Natural killer cell treated with Interleukin-12 subunit alpha and Interleukin-12 subunit beta and Interleukin-15 and Interleukin-18, amount 100 ng/mL, for 72 hours (primary cell): ENCODE data around the gene EIF4G1. TPM values are rescaled to one million over a fixed set of nuclear protein-coding genes. Genes with fewer than 3 reads are reported as not detected.

Source experiments
- ATAC-seq, 2 donors: fragments of 150-1000 bp; cut with Tn5 transposase in 1 of 2; sonication (Bioruptor Pico), chemical (Tn5 transposase) in 1 of 2; 2 replicates each; pipeline ENCODE4 v1.10.0; 2021
- DNase-seq: peaks from one replicate; pipeline ENCODE4 v3.0.0; 2022; ENCODE audit warnings: low spot score
- H3K27ac Mint-ChIP-seq, 2 donors: 1 replicate in 1 of 2; 2 replicates in 1 of 2; pipeline ENCODE4 v1.8.0; 2022; ENCODE audit warnings: mixed read lengths in 2 of 2, mild to moderate bottlenecking in 1 of 2, moderate library complexity in 1 of 2
- H3K27me3 Mint-ChIP-seq, 2 donors: 1 replicate in 1 of 2; 2 replicates in 1 of 2; pipeline ENCODE4 v1.8.0; 2022; ENCODE audit warnings: mixed read lengths in 2 of 2
- H3K36me3 Mint-ChIP-seq: one replicate; pipeline ENCODE4 v1.8.0; 2022; ENCODE audit warnings: mixed read lengths
- H3K4me1 Mint-ChIP-seq, 2 donors: 1 replicate in 1 of 2; 2 replicates in 1 of 2; pipeline ENCODE4 v1.8.0; 2022; ENCODE audit warnings: low read depth in 2 of 2, mixed read lengths in 2 of 2, mild to moderate bottlenecking in 1 of 2
- H3K4me3 Mint-ChIP-seq: one replicate; pipeline ENCODE4 v1.8.0; 2022; ENCODE audit warnings: mixed read lengths
- H3K9me3 Mint-ChIP-seq: 2 replicates; pipeline ENCODE4 v1.8.0; 2022; ENCODE audit warnings: mixed read lengths
- total RNA-seq, 2 donors: library from RNA; stranded (reverse); gene quantifications; one replicate each; pipeline ENCODE4 v1.2.3, GENCODE V29; 2022

EIF4G1 gene
- total RNA-seq, 2 donors from 2014 or later = 535 to 855 TPM

- Mint-ChIP-seq H3K9me3 (no peaks in the 10 kb centered on the region), H3K4me3 (peak overlapping the region; percentile 93), H3K27ac (peak overlapping the region; percentile 58 to 71), H3K4me1 (peaks cover 31 to 35% of the 10 kb centered on the region in 2 donors), H3K27me3 (no peaks in the 10 kb centered on the region), H3K36me3 (peaks cover 19% of the 10 kb centered on the region)
- no peak for DNase-seq
- ATAC-seq = no peak
Observed at GRCh38 chr3:184315871-184316661, 1.7 kb downstream of the EIF4G1 start.

GRCh38 chr3:184316792-184317191 lies 2.4 kb downstream of the EIF4G1 start:
- peaks cover 34 to 41% of the 10 kb centered on the region in 2 donors for H3K4me1 Mint-ChIP-seq
- ATAC-seq = no peak

GRCh38 chr3:184317201-184317600 lies 2.8 kb downstream of the EIF4G1 start:
- ATAC-seq (no peak), DNase-seq (no peak)
- Mint-ChIP-seq H3K36me3 (peaks cover 31% of the 10 kb centered on the region), H3K27ac (peak overlapping the region; percentile 38 to 58), H3K4me3 (peak overlapping the region; percentile 93), H3K4me1 (peaks cover 34 to 41% of the 10 kb centered on the region in 2 donors), H3K9me3 (no peaks in the 10 kb centered on the region), H3K27me3 (no peaks in the 10 kb centered on the region)

More at GRCh38 chr3:184316792-184317191, 2.4 kb downstream of the EIF4G1 start:
- Mint-ChIP-seq H3K27me3 (no peaks in the 10 kb centered on the region), H3K4me3 (peak overlapping the region; percentile 93), H3K9me3 (no peaks in the 10 kb centered on the region), H3K27ac (peak overlapping the region; percentile 58 to 71), H3K36me3 (peaks cover 27% of the 10 kb centered on the region)
- no peak for DNase-seq

GRCh38 chr3:184320104-184320445 lies 5.7 kb downstream of the EIF4G1 start:
- DNase-seq (no peak), ATAC-seq (peak in 1 of 2 donors; percentile 36)
- Mint-ChIP-seq H3K4me3 (no peak overlapping the region), H3K27me3 (no peaks in the 10 kb centered on the region), H3K36me3 (peaks cover 43% of the 10 kb centered on the region), H3K4me1 (peaks cover 37 to 47% of the 10 kb centered on the region in 2 donors), H3K9me3 (no peaks in the 10 kb centered on the region), H3K27ac (peak overlapping the region in 1 of 2 donors; percentile 53)

- H3K9me3 Mint-ChIP-seq = no peaks in the 10 kb centered on the region
- H3K4me1 Mint-ChIP-seq = peaks cover 32 to 40% of the 10 kb centered on the region in 2 donors
- H3K27me3 Mint-ChIP-seq = no peaks in the 10 kb centered on the region
- no peak overlapping the region for H3K27ac Mint-ChIP-seq
- DNase-seq = no peak
- peaks cover 40% of the 10 kb centered on the region for H3K36me3 Mint-ChIP-seq
- ATAC-seq = no peak
- no peak overlapping the region for H3K4me3 Mint-ChIP-seq
Observed at GRCh38 chr3:184321666-184322065, 7.3 kb downstream of the EIF4G1 start.

GRCh38 chr3:184322731-184323487 lies 8.5 kb downstream of the EIF4G1 start:
- Mint-ChIP-seq H3K4me1 (peaks cover 24 to 30% of the 10 kb centered on the region in 2 donors), H3K36me3 (peaks cover 46% of the 10 kb centered on the region), H3K27ac (peak overlapping the region in 1 of 2 donors; percentile 35), H3K27me3 (no peaks in the 10 kb centered on the region), H3K9me3 (no peaks in the 10 kb centered on the region), H3K4me3 (no peak overlapping the region)
- ATAC-seq (no peak), DNase-seq (no peak)

- Mint-ChIP-seq H3K27ac (no peak overlapping the region), H3K36me3 (peaks cover 45% of the 10 kb centered on the region), H3K4me1 (peaks cover 25 to 27% of the 10 kb centered on the region in 2 donors)
Observed at GRCh38 chr3:184323696-184324095, 9.3 kb downstream of the EIF4G1 start.

GRCh38 chr3:184325269-184325668 lies 10.9 kb downstream of the EIF4G1 start:
- no peaks in the 10 kb centered on the region for H3K27me3 Mint-ChIP-seq
- peaks cover 57% of the 10 kb centered on the region for H3K36me3 Mint-ChIP-seq
- ATAC-seq (no peak), DNase-seq (no peak)
- H3K27ac Mint-ChIP-seq = no peak overlapping the region
- H3K9me3 Mint-ChIP-seq = no peaks in the 10 kb centered on the region
- no peak overlapping the region for H3K4me3 Mint-ChIP-seq
- H3K4me1 Mint-ChIP-seq = peaks cover 22 to 23% of the 10 kb centered on the region in 2 donors

More at GRCh38 chr3:184323696-184324095, 9.3 kb downstream of the EIF4G1 start:
- ATAC-seq (no peak), DNase-seq (no peak)
- H3K4me3 Mint-ChIP-seq = no peak overlapping the region
- no peaks in the 10 kb centered on the region for H3K27me3 Mint-ChIP-seq
- no peaks in the 10 kb centered on the region for H3K9me3 Mint-ChIP-seq

- H3K4me1 Mint-ChIP-seq = peaks cover 20 to 21% of the 10 kb centered on the region in 2 donors
- no peak overlapping the region for H3K4me3 Mint-ChIP-seq
- H3K27ac Mint-ChIP-seq = no peak overlapping the region
- H3K27me3 Mint-ChIP-seq = no peaks in the 10 kb centered on the region
- no peak for DNase-seq
- H3K9me3 Mint-ChIP-seq = no peaks in the 10 kb centered on the region
- no peak for ATAC-seq
- peaks cover 55% of the 10 kb centered on the region for H3K36me3 Mint-ChIP-seq
Observed at GRCh38 chr3:184325715-184326369, 11.4 kb downstream of the EIF4G1 start.

- no peaks in the 10 kb centered on the region for H3K9me3 Mint-ChIP-seq
- DNase-seq = no peak
Observed at GRCh38 chr3:184327171-184327570, 12.8 kb downstream of the EIF4G1 start.

GRCh38 chr3:184328516-184328915 lies 14.1 kb downstream of the EIF4G1 start:
- DNase-seq = no peak
- H3K9me3 Mint-ChIP-seq = no peaks in the 10 kb centered on the region
- no peak overlapping the region for H3K4me3 Mint-ChIP-seq
- peaks cover 27 to 34% of the 10 kb centered on the region in 2 donors for H3K4me1 Mint-ChIP-seq
- peak overlapping the region in 1 of 2 donors; percentile 25 for H3K27ac Mint-ChIP-seq
- no peaks in the 10 kb centered on the region for H3K27me3 Mint-ChIP-seq
- peaks cover 54% of the 10 kb centered on the region for H3K36me3 Mint-ChIP-seq
- ATAC-seq = no peak

More at GRCh38 chr3:184327171-184327570, 12.8 kb downstream of the EIF4G1 start:
- Mint-ChIP-seq H3K27me3 (no peaks in the 10 kb centered on the region), H3K4me3 (no peak overlapping the region), H3K27ac (peak overlapping the region in 1 of 2 donors; percentile 16), H3K4me1 (peaks cover 13 to 21% of the 10 kb centered on the region in 2 donors), H3K36me3 (peaks cover 47% of the 10 kb centered on the region)
- no peak for ATAC-seq

- DNase-seq = no peak
- Mint-ChIP-seq H3K4me3 (no peak overlapping the region), H3K27me3 (no peaks in the 10 kb centered on the region), H3K9me3 (no peaks in the 10 kb centered on the region), H3K4me1 (peaks cover 51 to 53% of the 10 kb centered on the region in 2 donors), H3K27ac (peak overlapping the region; percentile 62 to 70), H3K36me3 (peaks cover 42% of the 10 kb centered on the region)
- no peak for ATAC-seq
Observed at GRCh38 chr3:184332370-184333090, 18.1 kb downstream of the EIF4G1 start.

GRCh38 chr3:184333190-184333589 lies 18.8 kb downstream of the EIF4G1 start:
- Mint-ChIP-seq H3K36me3 (peaks cover 40% of the 10 kb centered on the region), H3K4me3 (peak overlapping the region; percentile 14), H3K27me3 (no peaks in the 10 kb centered on the region), H3K4me1 (peaks cover 58 to 60% of the 10 kb centered on the region in 2 donors), H3K27ac (peak overlapping the region; percentile 62 to 70), H3K9me3 (no peaks in the 10 kb centered on the region)
- ATAC-seq (no peak), DNase-seq (no peak)
